HG02571 (cell line): Measurements from ENCODE around the gene KLK1.

Experiments used
- ATAC-seq: cut with Tn5 transposase; IDR thresholded peaks from one replicate; pipeline ENCODE4 v1.9.1; 2021; ENCODE audit warnings: mild to moderate bottlenecking, moderate library complexity; ENCODE audit not compliant: unreplicated experiment

Gene KLK1

DNA sequence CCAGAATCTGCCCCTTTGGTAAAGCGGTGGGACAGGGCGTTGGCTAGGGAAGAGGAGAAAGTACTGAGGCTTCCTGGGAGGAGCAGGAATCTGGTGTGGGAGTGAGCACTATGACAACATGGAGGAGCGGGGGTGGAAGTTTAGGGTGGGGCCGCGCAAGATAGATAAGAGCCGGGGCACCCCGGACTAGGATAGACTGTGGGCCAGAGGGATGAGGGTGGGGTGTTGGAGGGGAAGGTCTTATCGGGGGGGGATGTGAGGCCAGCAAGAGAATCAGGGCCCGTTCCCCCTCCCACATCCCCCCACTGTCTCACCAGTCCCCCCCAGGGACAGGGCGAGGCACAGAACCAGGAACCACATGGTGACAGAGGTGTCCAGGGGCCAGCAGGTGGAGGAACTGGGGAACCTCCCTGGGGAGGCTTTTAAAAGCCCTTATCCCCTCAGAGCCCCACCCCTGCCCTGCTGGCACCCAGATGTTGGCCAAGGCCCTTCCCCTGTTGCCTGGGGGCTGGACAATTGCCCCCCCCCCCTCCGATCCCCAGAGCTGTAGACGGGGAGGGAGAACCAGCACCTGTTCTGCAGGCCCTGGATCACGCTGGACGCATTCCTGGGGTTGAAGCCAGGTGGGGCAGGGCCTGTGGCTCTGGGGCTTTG, at the start of gene KLK1:
KLK1 (minus strand) TSS at position 399 of the 654 bp plus-strand sequence; CDS start at position 360, 39 bp downstream.
- no peak for ATAC-seq

DNA sequence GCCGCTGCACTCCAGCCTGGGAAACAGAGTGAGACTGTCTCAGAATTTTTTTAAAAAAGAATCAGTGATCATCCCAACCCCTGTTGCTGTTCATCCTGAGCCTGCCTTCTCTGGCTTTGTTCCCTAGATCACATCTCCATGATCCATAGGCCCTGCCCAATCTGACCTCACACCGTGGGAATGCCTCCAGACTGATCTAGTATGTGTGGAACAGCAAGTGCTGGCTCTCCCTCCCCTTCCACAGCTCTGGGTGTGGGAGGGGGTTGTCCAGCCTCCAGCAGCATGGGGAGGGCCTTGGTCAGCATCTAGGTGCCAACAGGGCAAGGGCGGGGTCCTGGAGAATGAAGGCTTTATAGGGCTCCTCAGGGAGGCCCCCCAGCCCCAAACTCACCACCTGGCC, 49.5 kb upstream of the KLK1 start, which contains the start of gene KLK2:
KLK2 (plus strand) TSS at position 384 of the 400 bp plus-strand sequence. CDS start 35 bp downstream, outside the sequence.
- no peak for ATAC-seq

DNA sequence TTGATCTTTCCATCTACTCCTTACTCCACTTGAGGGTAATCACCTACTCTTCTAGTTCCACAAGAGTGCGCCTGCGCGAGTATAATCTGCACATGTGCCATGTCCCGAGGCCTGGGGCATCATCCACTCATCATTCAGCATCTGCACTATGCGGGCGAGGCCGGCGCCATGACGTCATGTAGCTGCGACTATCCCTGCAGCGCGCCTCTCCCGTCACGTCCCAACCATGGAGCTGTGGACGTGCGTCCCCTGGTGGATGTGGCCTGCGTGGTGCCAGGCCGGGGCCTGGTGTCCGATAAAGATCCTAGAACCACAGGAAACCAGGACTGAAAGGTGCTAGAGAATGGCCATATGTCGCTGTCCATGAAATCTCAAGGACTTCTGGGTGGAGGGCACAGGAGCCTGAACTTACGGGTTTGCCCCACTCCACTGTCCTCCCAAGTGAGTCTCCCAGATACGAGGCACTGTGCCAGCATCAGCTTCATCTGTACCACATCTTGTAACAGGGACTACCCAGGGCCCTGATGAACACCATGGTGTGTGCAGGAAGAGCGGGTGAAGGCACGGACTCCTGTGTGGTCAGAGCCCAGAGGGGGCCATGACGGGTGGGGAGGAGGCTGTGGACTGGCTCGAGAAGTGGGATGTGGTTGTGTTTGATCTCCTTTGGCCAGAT, 47.0 kb upstream of the KLK1 start:
- ATAC-seq = no peak

DNA sequence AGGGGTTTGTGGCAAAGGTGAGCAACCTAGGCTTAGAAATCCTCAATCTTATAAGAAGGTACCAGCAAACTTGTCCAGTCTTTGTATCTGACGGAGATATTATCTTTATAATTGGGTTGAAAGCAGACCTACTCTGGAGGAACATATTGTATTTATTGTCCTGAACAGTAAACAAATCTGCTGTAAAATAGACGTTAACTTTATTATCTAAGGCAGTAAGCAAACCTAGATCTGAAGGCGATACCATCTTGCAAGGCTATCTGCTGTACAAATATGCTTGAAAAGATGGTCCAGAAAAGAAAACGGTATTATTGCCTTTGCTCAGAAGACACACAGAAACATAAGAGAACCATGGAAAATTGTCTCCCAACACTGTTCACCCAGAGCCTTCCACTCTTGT, 45.9 kb upstream of the KLK1 start:
- ATAC-seq = no peak

DNA sequence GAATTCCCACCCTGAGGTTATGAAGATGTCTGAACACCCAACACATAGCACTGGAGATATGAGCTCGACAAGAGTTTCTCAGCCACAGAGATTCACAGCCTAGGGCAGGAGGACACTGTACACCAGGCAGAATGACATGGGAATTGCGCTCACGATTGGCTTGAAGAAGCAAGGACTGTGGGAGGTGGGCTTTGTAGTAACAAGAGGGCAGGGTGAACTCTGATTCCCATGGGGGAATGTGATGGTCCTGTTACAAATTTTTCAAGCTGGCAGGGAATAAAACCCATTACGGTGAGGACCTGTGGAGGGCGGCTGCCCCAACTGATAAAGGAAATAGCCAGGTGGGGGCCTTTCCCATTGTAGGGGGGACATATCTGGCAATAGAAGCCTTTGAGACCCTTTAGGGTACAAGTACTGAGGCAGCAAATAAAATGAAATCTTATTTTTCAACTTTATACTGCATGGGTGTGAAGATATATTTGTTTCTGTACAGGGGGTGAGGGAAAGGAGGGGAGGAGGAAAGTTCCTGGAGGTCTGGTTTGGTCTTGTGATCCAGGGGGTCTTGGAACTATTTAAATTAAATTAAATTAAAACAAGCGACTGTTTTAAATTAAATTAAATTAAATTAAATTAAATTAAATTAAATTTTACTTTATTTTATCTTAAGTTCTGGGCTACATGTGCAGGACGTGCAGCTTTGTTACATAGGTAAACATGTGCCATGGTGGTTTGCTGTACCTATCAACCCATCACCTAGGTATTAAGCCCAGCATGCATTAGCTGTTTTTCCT, 38.1 kb upstream of the KLK1 start:
- ATAC-seq = no peak

DNA sequence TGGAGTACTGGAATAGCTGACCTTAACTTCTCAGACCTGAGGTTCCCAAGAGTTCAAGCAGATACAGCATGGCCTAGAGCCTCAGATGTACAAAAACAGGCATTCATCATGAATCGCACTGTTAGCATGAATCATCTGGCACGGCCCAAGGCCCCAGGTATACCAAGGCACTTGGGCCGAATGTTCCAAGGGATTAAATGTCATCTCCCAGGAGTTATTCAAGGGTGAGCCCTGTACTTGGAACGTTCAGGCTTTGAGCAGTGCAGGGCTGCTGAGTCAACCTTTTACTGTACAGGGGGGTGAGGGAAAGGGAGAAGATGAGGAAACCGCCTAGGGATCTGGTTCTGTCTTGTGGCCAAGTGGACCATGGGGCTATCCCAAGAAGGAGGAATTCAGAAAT, 37.4 kb upstream of the KLK1 start:
- no peak for ATAC-seq

DNA sequence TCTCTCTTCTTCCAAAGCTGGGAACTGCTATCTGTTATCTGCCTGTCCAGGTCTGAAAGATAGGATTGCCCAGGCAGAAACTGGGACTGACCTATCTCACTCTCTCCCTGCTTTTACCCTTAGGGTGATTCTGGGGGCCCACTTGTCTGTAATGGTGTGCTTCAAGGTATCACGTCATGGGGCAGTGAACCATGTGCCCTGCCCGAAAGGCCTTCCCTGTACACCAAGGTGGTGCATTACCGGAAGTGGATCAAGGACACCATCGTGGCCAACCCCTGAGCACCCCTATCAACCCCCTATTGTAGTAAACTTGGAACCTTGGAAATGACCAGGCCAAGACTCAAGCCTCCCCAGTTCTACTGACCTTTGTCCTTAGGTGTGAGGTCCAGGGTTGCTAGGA, 36.3 kb upstream of the KLK1 start:
- ATAC-seq = no peak

DNA sequence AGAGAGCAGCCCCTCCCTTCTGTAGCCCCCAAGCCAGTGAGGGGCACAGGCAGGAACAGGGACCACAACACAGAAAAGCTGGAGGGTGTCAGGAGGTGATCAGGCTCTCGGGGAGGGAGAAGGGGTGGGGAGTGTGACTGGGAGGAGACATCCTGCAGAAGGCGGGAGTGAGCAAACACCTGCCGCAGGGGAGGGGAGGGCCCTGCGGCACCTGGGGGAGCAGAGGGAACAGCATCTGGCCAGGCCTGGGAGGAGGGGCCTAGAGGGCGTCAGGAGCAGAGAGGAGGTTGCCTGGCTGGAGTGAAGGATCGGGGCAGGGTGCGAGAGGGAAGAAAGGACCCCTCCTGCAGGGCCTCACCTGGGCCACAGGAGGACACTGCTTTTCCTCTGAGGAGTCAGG, 35.3 kb upstream of the KLK1 start:
- ATAC-seq = no peak

DNA sequence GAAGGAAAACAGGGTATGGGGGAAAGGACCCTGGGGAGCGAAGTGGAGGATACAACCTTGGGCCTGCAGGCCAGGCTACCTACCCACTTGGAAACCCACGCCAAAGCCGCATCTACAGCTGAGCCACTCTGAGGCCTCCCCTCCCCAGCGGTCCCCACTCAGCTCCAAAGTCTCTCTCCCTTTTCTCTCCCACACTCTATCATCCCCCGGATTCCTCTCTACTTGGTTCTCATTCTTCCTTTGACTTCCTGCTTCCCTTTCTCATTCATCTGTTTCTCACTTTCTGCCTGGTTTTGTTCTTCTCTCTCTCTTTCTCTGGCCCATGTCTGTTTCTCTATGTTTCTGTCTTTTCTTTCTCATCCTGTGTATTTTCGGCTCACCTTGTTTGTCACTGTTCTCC, 33.8 kb upstream of the KLK1 start:
- ATAC-seq = no peak

DNA sequence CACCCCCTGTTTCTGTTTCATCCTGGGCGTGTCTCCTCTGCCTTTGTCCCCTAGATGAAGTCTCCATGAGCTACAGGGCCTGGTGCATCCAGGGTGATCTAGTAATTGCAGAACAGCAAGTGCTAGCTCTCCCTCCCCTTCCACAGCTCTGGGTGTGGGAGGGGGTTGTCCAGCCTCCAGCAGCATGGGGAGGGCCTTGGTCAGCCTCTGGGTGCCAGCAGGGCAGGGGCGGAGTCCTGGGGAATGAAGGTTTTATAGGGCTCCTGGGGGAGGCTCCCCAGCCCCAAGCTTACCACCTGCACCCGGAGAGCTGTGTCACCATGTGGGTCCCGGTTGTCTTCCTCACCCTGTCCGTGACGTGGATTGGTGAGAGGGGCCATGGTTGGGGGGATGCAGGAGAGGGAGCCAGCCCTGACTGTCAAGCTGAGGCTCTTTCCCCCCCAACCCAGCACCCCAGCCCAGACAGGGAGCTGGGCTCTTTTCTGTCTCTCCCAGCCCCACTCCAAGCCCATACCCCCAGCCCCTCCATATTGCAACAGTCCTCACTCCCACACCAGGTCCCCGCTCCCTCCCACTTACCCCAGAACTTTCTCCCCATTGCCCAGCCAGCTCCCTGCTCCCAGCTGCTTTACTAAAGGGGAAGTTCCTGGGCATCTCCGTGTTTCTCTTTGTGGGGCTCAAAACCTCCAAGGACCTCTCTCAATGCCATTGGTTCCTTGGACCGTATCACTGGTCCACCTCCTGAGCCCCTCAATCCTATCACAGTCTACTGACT, 31.2 kb upstream of the KLK1 start, which contains the start of gene KLK3:
KLK3 (plus strand) TSS at position 280 of the 775 bp plus-strand sequence; CDS start at position 321, 41 bp downstream.
- no peak for ATAC-seq

DNA sequence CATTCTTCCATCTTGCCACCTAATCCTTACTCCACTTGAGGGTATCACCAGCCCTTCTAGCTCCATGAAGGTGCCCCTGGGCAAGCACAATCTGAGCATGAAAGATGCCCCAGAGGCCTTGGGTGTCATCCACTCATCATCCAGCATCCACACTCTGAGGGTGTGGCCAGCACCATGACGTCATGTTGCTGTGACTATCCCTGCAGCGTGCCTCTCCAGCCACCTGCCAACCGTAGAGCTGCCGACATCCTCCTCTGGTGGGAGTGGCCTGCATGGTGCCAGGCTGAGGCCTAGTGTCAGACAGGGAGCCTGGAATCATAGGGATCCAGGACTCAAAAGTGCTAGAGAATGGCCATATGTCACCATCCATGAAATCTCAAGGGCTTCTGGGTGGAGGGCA, 28.0 kb upstream of the KLK1 start:
- ATAC-seq = no peak

DNA sequence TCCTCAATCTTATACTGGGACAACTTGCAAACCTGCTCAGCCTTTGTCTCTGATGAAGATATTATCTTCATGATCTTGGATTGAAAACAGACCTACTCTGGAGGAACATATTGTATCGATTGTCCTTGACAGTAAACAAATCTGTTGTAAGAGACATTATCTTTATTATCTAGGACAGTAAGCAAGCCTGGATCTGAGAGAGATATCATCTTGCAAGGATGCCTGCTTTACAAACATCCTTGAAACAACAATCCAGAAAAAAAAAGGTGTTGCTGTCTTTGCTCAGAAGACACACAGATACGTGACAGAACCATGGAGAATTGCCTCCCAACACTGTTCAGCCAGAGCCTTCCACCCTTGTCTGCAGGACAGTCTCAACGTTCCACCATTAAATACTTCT, 27.2 kb upstream of the KLK1 start:
- ATAC-seq = no peak

DNA sequence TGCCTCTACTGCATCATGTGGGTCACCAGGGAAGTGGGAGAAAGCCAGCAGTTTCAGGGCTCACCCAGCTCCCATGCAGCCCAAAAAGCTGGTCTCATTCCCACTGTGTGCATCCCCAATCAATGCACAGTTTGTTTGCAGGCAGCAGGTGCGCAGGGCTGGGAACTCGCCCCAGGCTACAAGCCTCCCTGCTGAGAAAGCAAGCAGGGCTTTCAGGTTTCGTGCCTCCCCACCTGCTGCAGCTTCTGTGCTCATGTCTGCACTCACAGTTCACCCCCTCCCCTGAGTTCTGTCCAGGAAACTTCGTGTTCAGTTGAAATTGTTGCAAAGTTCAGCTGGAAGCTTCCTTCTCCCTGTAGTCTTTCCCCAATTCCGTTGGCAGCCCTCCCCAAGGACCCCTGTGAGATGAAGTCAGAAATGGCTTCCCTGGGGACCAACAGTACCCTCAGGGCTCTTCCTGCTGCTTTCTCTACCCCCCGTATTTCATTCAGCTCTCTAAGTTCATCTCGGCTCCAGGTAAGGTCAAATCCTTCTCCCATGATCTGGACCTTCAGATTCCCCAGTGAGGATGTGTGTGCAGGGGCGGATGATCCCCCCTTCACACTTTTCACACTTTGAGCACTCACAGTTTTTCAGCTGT, 20.8 kb upstream of the KLK1 start:
- ATAC-seq = no peak

DNA sequence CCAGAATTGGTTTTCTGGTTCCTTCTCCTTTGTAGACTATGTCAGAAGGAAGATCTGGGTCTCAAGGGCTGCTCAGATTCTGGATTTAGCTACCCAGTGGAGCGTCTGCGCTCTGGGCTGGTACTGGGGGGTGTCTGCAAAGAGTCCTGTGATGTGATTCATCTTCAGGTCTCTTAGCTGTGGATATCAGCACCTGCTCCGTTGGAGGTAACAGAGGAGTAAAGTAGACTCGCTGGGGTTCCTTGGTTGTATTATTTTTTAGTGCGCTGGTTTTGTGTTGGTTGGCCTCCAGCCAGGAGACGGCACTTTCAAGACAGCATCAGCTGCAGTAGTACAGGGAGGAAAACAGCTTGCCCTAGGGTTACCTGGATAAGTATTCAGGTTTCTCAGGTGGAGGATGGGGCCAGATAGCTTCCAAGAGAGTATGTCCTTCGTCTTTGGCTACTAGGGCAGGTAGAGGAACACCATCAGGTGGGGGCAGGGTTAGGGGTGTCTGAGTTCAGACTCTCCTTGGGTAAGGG, 20.2 kb upstream of the KLK1 start:
- ATAC-seq = no peak

DNA sequence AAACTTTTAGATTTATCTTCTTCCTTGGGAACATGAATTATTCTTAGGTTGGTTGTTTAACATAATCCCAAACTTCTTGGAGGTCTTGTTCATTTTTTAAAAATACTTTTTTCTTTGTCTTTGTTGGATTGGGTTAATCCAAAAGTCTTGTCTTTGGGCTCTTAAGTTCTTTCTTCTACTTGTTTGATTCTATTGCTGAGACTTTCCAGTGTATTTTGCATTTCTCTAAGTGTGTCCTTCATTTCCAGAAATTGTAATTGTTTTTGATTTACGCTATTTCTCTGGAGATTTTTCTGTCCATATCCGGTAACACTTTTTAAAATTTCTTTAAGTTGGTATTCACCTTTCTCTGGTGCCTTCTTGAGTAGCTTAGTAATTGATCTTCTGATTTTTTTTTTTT, 19.6 kb upstream of the KLK1 start:
- no peak for ATAC-seq

DNA sequence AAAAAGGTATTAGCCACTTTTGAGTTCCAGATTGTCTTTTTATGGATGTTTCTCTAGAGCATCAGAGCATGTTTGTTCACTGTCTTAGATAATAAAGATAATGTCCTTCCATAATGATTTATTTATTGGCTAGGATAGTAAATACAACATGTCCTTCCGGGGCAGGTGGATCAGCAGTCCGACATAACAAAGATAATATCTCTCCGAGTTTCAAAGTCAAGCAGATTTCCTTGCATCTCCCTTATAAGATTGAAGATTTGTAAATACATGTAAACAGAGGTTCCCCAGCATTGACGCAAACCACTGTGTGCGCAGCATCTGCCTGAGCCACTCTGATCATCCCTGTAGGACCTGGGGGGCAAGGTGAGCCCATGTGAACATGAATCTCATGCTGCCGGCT, 18.5 kb upstream of the KLK1 start:
- ATAC-seq = no peak

DNA sequence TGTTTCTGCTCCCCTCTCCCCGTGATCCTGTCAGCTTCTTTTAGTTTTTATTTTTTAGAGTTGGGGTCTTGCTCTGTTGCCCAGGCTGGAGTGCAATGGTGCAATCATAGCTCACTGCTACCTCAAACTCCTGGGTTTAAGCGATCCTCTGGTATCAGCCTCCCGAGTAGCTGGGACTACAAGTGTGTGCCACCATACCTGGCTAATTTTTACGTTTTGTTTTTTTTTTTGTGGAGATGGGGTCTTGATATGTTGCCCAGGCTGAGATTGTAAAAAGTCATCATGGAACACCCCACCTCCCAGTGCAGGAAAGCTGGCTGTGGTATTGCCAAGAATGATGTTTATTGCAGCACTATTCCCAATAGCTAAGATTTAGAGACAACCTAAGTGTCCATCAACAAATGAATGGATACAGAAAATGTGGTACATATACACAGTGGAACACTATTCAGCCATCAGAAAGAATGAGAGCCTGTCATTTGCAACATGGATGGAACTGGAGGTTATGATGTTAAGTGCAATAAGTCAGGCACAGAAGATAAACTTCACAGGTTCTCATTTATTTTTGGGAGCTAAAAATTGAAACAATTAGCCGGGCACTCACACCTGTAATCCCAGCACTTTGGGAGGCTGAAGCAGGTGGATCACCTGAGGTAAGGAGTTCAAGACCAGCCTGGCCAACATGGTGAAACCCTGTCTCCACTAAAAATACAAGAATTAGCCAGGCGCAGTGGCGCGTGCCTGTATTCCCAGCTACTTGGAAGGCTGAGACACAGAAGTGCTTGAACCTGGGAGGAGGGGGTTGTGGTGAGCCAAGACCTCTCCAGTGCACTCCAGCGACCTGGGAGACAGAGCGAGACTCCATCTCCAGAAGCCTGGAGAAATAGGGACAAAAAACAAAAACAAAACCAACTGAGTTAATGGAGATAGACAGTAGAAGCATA, 16.4 kb upstream of the KLK1 start:
- no peak for ATAC-seq

DNA sequence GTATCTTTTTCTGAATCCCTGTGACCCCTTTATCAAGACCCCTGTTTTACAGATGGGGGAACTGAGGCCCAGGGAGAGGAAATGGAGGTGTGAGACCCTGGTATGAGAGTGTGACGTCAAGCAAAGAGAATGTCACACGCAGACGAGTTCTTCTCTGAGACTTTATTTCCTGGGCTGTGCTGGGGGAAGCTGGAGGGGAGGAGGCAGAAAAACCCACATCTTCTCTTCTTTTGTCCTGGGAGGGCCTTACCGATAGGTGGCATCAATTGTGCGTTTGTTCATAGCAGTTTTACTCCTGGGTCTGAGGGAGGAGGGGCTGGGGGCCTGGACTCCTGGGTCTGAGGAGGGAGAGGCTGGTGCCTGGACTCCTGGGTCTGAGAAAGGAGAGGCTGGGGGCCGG, 14.7 kb upstream of the KLK1 start:
- ATAC-seq = no peak

DNA sequence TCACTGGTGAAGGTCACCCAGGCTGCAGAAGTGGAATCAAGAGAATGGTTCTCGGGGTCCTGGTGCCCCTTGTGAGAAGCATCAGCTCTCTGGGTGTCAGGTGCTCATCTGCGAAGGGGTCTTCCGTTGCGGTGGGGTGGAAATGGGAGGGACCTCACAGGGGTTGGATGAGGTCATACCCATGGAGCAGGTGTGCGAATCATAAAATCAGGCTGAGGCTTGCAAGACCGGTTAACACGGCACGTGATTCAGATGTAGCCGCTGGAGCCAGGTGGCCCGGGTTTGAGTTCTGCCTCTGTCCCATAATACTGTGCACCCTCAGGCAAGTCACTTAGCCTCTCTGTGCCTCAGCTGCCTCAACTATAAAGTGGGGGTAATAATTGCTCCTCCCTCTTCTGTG, 13.7 kb upstream of the KLK1 start:
- ATAC-seq = no peak
